ENCODE data around the gene DMXL1. TPM values are rescaled to one million over a fixed set of nuclear protein-coding genes. Genes with fewer than 3 reads are reported as not detected.

DMXL1 gene
- total RNA-seq, 3 donors from 2014 or later (not counting 1 experiment from before 2014, with no cell fraction given), result 36.7 to 43.0 (median 39.9) TPM

- H3K36me3 Mint-ChIP-seq, result no peaks in the 10 kb centered on the region
- no peaks in the 10 kb centered on the region for H3K9me3 Mint-ChIP-seq
- Histone ChIP-seq H3K4me3 (ENCODE audit: low read length) (no peak overlapping the region), H3K36me3 (ENCODE audit: control insufficient read depth, insufficient read depth, low read length) (no peaks in the 10 kb centered on the region), H3K27me3 (ENCODE audit: control insufficient read depth, insufficient read depth, low read length) (no peaks in the 10 kb centered on the region), H3K27ac (ENCODE audit: low read length) (no peak overlapping the region), H3K9me3 (ENCODE audit: control insufficient read depth, insufficient read depth, low read length) (no peaks in the 10 kb centered on the region), H3K4me1 (ENCODE audit: control insufficient read depth, insufficient read depth, low read length) (peaks cover 12% of the 10 kb centered on the region)
- peak overlapping the region; percentile 4 to 10 for H3K27ac Mint-ChIP-seq
- no peak for DNase-seq
- intact Hi-C loops (cut with micrococcal nuclease), result loop anchor here (10.0 kb wide), 1 partner anchor 259 kb away; no protein-coding TSS in a partner anchor
- H3K4me3 Mint-ChIP-seq, result no peak overlapping the region
- H3K4me1 Mint-ChIP-seq, result peaks cover 55% of the 10 kb centered on the region in 2 donors
- ATAC-seq, result no peak
- TF ChIP-seq, protein P1, sequence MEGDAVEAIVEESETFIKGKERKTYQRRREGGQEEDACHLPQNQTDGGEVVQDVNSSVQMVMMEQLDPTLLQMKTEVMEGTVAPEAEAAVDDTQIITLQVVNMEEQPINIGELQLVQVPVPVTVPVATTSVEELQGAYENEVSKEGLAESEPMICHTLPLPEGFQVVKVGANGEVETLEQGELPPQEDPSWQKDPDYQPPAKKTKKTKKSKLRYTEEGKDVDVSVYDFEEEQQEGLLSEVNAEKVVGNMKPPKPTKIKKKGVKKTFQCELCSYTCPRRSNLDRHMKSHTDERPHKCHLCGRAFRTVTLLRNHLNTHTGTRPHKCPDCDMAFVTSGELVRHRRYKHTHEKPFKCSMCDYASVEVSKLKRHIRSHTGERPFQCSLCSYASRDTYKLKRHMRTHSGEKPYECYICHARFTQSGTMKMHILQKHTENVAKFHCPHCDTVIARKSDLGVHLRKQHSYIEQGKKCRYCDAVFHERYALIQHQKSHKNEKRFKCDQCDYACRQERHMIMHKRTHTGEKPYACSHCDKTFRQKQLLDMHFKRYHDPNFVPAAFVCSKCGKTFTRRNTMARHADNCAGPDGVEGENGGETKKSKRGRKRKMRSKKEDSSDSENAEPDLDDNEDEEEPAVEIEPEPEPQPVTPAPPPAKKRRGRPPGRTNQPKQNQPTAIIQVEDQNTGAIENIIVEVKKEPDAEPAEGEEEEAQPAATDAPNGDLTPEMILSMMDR (IDR thresholded peaks at IDR 0.05), result no peak
- H3K27me3 Mint-ChIP-seq (ENCODE audit: low read depth in 2 of 2), result no peaks in the 10 kb centered on the region
- WGBS (ENCODE audit: insufficient coverage), result 89% methylated on average over 1 of the region's 1 CpG
Observed at GRCh38 chr5:119076080-119076479, 5.2 kb downstream of the DMXL1 start.

DNA sequence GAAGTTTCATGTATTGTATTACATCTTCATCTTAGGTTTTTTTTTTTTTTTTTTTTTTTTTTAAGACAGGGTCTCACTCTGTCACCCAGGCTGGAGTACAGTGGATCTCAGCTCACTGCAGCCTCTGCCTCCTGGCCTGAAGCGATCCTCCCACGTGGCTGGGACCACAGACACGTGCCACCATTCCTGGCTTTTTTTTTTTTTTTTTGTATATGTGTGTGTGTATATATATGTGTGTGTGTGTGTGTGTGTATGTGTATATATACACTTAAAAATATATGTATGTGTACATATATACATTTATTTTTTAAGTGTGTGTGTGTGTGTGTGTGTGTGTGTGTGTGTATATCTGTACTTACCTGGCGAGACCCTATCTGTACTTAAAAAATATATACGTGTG, 6.6 kb downstream of the DMXL1 start:
- Histone ChIP-seq H3K36me3 (ENCODE audit: control insufficient read depth, insufficient read depth, low read length) (no peaks in the 10 kb centered on the region), H3K4me1 (ENCODE audit: control insufficient read depth, insufficient read depth, low read length) (peaks cover 6% of the 10 kb centered on the region), H3K4me3 (ENCODE audit: low read length) (no peak overlapping the region), H3K27ac (ENCODE audit: low read length) (no peak overlapping the region), H3K9me3 (ENCODE audit: control insufficient read depth, insufficient read depth, low read length) (no peaks in the 10 kb centered on the region), H3K27me3 (ENCODE audit: control insufficient read depth, insufficient read depth, low read length) (no peaks in the 10 kb centered on the region)
- Mint-ChIP-seq H3K4me1 (peaks cover 49 to 50% of the 10 kb centered on the region in 2 donors), H3K36me3 (no peaks in the 10 kb centered on the region), H3K27me3 (ENCODE audit: low read depth in 2 of 2) (no peaks in the 10 kb centered on the region), H3K9me3 (no peaks in the 10 kb centered on the region), H3K27ac (no peak overlapping the region), H3K4me3 (no peak overlapping the region)
- intact Hi-C loops (cut with micrococcal nuclease), result loop anchor here (10.0 kb wide), 1 partner anchor 257 kb away; no protein-coding TSS in a partner anchor
- 100% methylated on average over 2 of the region's 5 CpGs for WGBS (ENCODE audit: insufficient coverage)
- no peak for DNase-seq
- TF ChIP-seq, protein P1 (IDR thresholded peaks at IDR 0.05), result no peak
- ATAC-seq, result no peak

- Histone ChIP-seq H3K4me3 (ENCODE audit: low read length) (no peak overlapping the region), H3K27me3 (ENCODE audit: control insufficient read depth, insufficient read depth, low read length) (no peaks in the 10 kb centered on the region), H3K4me1 (ENCODE audit: control insufficient read depth, insufficient read depth, low read length) (no peaks in the 10 kb centered on the region), H3K27ac (ENCODE audit: low read length) (no peak overlapping the region), H3K9me3 (ENCODE audit: control insufficient read depth, insufficient read depth, low read length) (no peaks in the 10 kb centered on the region), H3K36me3 (ENCODE audit: control insufficient read depth, insufficient read depth, low read length) (peaks cover 2% of the 10 kb centered on the region)
- DNase-seq, result no peak
- no peak for ATAC-seq
- no peaks in the 10 kb centered on the region for H3K27me3 Mint-ChIP-seq (ENCODE audit: low read depth in 2 of 2)
- intact Hi-C loops (cut with micrococcal nuclease), result loop anchor here (10.0 kb wide), 1 partner anchor 257 kb away; no protein-coding TSS in a partner anchor
- no peak overlapping the region for H3K4me3 Mint-ChIP-seq
- WGBS (ENCODE audit: insufficient coverage), result 100% methylated on average over 1 of the region's 1 CpG
- H3K4me1 Mint-ChIP-seq, result peaks cover 41 to 43% of the 10 kb centered on the region in 2 donors
- H3K27ac Mint-ChIP-seq, result no peak overlapping the region
- TF ChIP-seq, protein P1 (IDR thresholded peaks at IDR 0.05), result no peak
- H3K9me3 Mint-ChIP-seq, result no peaks in the 10 kb centered on the region
- no peaks in the 10 kb centered on the region for H3K36me3 Mint-ChIP-seq
Observed at GRCh38 chr5:119078071-119078846, 7.4 kb downstream of the DMXL1 start.
